HG02981 (cell line): ENCODE data around the gene APBB2.

ENCODE experiments used
- ATAC-seq: cut with Tn5 transposase; IDR thresholded peaks from one replicate; pipeline ENCODE4 v1.9.1; 2021; ENCODE audit warnings: mild to moderate bottlenecking, moderate library complexity; ENCODE audit not compliant: unreplicated experiment

Gene APBB2

DNA sequence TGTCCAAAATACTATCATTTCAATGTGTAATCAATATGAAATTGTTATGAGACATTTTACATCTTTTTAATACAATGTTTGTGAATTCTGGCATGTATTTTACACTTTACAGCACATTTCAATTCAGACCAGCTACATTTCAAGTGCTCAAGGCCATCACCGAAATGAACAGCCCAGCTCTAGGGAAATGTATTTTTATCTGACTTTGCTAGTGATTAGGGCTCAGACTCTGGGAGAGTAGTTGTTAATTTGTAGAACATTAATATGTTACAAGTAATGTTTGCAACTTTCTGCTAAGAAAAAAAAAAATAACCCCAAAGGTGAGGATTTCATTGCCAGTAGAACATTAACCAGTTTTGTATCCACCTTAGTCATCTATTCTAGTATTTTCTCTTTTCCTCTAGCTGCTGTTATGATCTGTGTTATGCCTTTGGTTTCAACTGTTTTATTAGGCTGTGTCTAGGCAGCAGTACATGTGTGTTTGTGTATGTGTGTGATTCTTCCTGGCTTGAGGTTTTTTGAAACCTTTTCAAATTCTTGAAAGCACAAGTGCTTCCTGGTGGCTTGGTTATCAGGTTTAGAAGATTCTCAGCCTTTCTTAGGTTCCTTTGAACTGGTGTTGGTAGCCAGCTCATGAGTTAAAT lies 338.7 kb downstream of the APBB2 start:
- ATAC-seq, result peak; percentile 79

DNA sequence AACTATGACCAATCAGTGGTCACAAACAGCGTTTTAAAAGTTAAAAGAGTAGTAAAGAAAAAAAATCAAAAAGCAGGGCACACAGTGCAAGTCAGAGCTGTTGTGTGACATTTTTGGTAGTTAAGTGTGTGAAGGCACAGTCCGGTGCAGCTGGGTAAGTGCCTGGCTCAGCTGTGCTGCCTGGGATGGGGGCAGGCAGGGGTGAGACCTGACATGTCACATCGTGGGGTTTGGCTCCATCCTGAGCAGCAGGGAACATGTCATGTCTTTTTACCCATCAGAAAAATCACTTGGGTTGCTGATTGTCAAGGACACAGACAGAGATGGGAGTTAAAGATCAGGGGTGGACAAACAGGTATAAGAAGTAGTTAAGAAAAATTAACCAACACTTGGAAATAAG lies 339.4 kb downstream of the APBB2 start:
- no peak for ATAC-seq

DNA sequence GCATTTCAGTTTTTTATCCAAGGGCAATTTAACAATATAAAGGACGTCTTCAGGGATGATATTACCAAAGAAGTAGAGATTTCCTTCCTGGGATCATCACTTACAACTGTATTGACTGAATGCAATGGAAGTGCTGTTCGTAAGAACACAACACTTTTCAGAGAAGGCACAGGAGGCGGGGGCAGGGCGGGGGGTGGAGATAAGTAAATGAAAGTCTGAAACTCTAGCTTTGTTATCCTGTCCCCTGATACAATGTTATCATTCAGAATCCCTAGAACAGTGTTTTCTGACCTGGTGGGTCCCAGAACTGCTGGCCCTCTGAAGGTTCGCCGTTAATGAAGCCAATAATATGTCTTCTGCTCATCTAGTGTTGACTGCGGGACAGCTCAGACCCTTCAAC lies 340.0 kb downstream of the APBB2 start:
- no peak for ATAC-seq

DNA sequence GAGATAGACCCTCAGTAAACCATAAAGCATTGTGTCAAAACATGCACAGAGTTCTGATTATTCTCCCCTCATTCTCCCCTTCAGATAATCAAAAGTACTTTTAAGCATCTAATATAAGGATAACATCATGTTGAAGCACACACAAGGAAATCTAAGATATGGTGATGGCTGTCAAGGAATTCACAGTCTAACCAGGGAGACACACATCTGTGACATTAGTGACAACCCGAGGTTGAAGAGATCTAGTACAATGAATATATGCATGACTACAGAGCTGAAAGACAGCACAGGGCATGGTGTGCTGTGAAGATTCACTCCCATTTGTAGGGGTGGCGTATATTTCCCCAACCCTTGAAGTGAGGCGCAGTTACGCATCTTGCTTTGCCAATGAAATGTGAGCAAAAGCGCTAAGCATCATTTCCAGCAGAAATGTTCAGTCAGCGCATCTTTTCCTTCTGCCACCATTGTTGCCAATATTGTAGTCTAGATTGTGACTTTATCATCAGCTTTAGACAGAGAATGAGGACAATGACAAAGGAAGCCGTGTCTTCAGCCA lies 342.6 kb downstream of the APBB2 start:
- no peak for ATAC-seq

DNA sequence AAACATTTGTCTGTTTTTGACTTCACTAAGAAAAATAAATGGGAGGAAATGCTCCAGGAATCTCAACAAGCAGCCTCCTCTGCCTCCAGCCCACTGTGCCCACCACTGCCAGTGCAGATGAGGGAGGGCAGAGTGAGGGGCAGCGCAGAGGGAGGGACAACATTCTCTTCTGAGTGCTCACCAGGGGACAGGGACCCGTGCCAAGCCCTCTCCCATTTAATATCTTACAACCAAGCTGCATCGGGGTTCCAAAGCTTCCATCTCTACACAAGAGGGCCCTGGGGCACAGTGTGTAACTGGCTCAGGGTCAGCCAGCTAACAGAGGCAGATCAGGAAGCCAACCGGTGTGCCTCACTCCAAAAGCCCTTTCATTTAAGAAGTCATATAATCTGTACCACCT lies 344.2 kb downstream of the APBB2 start:
- no peak for ATAC-seq

DNA sequence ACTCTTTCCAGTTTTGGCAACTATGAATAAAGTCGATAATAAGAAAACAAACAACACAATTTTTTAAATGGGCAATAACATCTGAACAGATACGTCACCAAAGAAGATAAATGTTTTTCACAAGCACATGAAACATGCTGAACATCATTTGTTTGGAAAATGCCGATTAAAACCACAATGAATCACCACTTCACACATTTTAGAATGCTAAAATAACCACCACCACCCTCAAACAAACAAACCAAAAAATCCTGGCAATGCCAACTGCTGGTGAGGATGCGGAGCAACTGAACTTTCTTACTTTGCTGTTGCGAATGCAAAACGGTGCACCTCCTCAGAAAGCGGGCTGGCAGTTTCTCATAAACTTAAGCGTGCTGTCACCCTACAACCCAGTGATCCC lies 348.6 kb downstream of the APBB2 start:
- ATAC-seq, result no peak

DNA sequence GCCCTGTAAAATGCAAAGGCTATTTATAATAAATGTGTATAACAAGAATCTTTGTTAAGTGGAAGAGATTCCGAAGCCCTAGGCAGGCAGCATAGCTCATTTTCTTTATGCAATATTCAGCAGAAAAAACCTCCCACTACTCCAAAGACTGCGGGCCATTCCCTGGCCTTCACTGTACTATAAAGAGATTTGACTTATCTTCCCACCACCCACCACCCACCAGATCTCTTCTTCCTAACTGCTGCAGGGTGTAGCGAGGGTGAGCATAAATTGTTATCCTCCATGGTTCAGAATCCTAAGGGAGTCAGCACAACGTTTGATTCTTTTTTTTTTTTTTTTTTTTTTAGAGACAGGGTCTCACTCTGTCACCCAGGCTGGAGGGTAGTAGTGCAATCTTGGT lies 349.8 kb downstream of the APBB2 start:
- no peak for ATAC-seq

DNA sequence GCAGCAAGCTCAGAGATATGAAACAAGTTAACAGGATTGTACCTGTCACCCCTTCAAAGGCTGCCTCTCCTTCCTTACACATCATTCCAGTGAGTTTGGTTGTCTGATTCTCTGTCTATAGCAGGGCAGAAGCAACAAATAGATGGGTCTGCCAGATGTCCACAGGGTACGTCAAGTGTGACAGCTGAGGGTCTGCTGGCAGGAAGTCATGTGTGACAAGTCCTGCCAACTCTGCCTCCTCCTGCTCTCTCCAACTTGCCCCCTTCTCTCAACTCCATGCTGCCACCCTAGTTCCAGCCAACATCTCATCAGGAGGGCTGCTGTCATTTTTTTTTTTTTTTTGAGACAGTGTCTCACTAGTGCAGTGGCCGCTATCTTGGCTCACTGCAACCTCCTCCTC lies 355.4 kb downstream of the APBB2 start:
- no peak for ATAC-seq

DNA sequence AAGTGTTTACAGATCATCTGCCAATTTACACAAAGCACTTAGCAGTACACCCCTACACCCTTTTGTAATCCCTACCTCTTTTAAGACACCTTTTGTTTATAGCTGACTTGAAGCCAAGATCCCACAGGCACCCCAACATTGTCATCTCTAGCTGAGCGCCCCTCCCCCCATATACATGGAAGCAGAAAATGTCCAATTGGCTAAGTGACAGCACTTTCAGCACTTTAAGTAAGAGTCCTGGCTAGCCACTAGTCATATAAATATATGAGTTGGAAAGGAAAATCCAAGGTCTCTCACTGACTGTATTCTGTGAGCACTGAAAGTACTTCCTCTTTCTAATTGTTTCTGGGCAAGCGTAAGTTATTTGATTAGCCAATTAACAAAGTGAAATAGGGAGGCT lies 356.4 kb downstream of the APBB2 start:
- no peak for ATAC-seq

DNA sequence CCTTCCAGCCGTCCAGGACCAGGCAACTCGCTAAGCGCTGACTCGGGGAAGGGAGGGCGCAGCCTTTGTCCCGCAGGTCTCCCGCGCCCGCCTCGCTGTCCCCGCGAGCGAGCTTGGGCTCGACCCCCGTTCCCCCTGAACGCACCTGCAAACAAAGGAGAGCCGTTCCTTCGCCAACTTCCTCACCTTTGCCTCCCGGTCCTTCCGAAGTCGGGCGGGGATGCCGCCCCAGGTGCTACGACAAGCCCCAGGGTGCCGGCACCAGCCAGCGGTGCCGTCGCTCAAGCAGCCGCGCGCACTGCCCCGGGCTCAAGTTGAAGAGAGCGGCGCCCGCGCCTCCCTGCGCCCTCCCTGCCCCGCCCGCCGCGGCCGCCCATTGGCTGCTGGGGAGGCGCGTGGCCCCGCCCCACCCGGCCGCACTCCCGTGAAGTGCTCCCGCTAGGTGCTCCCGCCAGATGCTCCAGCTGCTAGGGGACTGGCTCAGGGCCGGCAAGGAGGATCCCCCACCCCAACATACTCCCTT lies 357.4 kb downstream of the APBB2 start:
- ATAC-seq, result peak; percentile 87

DNA sequence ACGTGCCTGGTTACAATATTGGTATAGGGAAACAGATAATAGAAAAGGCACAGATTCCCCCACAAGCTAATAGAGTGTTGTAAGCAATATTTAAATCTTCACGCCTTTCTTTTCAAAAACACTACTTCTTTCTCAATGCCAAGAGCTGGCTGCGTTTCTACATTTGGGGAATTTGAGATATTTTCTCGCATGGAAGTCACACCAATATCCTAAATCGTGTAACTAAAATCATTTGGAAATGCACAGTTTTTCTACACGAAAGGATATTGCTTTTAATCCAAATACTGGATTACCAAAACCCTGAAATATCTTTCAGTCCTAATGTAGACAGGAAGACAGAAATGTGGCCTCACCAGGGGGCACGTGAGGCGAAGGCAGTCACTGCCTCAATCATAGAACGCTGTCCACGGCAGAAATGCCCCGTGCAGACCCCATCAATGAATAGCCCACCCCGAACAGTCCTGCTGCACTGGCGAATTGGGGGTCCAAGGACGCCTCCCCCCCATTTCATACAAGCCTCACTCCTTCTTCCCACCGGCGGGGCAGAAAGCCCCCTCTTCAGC lies 358.0 kb downstream of the APBB2 start:
- ATAC-seq, result peak; percentile 9

DNA sequence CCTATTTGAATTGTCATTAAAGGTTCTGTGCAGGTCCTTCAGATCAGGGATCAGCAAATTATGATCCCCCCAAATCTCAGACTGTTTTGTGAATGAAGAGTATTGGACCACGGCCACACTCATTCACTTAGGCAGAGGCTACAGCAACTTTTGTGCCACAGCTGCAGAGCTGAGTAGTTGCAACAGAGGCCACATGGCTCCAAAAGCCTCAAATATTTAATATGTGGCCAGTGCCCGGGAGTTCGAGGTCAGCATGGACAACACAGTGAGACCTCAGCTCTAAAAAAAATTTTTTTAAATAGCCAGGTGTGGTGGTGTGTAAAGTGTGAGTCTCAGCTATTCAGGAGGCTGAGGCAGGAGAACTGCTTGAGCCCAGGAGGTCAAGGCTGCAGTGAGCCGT lies 363.8 kb downstream of the APBB2 start:
- no peak for ATAC-seq

DNA sequence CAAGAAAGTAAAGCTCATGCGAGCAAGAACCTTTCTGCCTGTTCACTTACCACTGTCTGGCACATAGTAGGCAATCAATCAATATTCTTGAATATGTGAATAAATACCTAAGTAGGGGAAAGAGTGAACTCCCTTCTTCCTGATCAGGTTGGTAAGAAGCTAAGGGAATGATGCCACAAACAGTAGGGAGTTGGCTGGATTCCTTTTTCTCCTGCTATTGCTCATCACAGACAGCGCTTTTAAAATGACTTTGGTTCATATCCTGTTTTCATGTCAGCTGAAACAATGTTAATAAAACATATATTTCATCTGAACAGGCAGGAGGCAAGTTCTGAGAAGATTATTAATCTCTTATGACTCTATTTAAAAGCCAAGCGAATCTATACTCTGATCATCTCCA lies 365.4 kb downstream of the APBB2 start:
- ATAC-seq, result no peak

DNA sequence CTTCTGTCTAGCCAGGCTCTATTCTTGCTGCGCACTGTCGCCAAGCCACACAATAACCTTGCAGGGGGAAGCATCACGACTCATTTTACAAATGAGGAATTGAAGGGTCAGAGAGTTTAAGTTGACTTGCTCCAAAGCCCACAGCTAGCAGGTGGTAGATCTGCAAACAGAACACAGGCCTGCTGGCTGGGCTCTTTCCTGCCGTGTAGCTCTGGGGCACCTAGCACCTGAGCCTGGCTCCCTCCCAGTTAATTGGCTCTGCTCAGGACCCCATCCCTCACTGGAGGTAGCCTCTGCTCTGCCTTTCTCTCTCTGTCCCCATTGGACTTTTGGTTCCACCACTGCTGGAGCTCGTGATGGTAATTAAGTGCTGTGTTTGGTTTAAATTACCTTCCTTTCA lies 366.1 kb downstream of the APBB2 start:
- no peak for ATAC-seq

DNA sequence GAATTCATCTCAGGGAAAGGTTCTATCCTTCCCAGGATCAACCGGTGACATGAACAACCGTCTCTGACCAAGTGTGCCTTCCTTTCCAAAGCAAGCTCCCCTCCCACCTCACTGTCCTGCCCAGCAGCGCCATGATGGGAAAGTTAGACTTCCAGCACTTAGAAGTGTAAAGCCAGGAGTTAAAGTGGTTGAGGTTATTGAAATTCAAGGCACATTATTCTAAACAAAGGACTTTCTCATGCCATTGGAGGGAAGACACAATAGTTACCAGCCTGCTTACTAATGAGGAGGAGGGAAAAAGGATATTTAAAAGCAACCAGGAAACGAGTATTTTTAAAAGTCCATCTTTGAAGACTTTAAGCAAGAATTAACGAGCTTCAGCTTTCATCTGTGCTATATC lies 367.8 kb downstream of the APBB2 start:
- ATAC-seq, result no peak

DNA sequence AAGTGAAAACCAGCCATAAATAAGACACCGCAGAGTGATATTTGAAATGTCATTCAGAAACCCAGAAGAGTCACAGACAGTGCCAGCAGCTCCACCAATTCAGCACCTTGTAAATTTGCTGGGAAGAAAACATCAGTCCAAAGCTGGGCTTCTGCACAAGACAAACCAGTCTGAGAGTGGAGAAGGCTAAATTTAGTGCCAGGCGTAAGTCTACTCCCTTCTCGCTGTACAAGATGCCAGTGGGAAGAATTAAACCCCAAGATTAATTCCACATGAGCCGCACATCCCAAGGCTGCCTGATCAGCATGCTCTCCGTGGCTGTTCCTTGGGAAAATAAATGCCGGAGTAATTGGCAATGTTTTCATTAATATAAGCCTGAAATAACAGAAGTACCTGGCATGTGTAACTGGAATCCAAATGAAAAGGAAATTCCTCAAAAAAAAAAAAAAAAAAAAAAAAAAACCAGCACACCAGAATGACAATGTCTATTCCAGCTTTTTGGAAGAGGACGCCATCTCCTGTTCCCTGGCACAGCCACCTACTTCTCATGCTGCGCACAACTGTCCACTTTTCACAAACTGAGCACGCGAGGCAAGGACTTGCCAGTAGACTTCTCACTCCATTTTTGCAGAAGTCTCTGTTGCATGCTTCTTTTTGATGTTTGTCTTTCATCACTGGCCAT lies 369.0 kb downstream of the APBB2 start:
- no peak for ATAC-seq

DNA sequence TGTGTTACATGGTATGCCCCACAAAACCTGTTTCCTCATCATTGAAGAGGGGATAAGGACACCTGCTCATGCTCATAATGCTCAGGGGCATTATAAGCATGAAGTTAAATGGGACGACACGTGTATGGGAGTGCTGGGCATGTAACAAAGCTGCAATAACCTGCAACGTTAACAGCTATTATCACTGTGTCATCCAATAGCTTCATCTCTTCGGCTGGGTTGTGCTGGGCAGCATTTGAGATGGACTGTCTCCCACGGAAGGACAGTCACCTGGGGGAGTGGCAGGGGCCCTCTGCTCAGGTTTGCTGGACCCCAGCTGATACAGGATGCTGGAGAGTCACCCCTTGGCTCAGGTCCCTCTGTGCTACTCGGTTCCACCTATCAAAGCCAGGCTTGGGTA lies 370.1 kb downstream of the APBB2 start:
- no peak for ATAC-seq

DNA sequence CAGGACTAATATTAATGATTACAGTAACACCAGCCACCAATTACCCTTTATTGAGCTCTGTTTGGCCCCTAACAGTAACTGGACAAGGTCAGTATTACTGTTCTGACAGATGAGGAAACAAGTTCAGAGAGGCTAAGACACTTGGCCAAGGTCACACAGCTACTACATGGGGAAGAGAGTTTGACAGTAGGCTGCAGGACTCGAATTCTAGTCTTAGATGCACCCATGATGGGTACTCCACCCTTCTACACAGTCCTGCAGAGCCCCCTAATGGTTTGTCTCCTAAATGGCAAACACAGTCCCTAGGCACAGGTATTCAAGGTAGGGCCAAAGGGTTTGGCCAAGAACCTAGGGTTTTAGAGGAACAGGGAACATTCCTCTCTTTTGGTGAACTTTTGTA lies 370.6 kb downstream of the APBB2 start:
- no peak for ATAC-seq

DNA sequence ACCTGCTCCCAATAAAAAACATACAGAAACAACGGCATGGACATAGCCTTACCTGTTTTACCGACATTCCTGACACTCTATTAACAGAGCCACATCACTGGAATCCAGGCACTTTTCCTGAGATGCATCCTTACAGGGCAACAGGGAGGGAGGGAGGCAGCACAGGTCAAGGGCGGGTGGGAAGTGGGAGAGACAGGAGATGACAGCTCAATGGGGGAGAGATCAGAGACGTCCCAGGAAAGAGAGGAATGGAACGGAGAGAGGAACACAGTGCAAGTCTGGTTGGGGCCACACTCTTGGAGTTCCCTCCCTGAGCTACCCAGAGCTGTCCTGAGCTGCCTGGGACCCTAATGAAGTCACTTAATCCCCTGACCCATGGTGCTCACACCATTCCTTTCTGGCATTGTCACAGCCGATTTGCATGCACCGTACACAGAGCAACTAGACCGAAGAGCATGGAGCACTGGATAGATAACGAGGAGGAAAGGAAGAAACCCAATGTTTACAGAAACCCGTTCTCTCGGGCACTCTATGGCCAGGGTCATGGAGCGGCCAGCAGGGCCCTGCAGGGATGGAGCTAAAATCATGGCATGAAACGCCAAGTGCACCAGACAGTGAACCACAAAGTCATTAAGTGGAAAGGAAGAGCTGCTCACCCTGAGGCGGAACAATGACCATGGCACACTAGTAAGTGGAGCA lies 371.5 kb downstream of the APBB2 start:
- no peak for ATAC-seq

DNA sequence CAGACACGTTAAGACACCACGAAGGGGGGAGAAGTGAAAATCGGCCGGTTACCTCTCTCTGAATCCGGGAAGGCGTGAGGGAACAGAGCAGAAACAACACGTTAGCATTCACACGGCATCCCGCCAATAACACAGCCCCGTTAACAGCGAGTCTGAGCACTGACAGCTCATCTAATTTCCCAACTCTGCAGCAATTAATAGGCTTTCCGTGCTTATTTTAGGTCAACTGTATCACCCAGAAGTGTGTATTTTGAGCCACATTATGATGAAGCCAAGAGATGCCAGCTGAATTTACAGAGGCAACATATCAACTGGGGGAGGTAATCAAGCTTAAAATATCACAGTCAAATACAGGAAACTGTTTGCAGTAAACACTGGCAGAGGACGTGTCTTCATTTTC lies 372.0 kb downstream of the APBB2 start:
- no peak for ATAC-seq

DNA sequence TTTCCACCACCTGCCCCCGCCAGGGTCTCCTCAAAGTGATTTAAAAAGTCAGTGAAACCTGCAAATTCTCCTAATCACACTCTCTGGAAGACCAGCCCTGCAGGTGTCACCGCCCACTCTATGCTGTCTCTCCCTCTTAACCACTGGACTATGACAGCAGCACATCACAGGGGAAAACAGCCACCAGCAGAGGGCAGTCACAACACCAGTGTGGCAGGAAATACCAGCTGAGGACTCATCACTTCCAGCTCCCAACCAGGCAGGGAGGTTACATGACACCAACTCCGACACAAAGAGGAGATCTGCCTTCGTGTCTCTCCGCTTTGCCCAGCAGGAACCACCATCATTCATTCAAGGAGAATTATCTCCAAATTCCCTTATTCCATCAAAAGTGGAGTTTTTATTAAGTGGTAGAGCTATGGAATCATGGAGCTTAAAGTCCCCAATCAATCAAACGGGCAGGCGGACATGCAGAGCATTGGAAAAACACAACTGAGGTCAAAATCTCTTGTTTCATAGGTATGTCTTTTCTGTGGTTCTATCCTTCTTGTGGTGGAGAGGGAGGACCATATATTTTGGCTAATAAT lies 373.3 kb downstream of the APBB2 start:
- peak; percentile 70 for ATAC-seq
